K562 (cell line): ENCODE data around the gene PRMT3. TPM values are rescaled to one million over a fixed set of nuclear protein-coding genes. Genes with fewer than 3 reads are reported as not detected.
A peak's percentile ranks its signal among the peaks of the same experiment; 100 is the strongest.

ENCODE experiments used
- CBFB ChIP-seq: sonication (generic); formaldehyde crosslinking; IDR thresholded peaks from 2 replicates; pipeline ENCODE4 v1.4.0; 2020; ENCODE audit warnings: mild to moderate bottlenecking, missing genetic modification reagents
- CREM ChIP-seq: IDR thresholded peaks from 2 replicates; pipeline ENCODE4 v1.6.1; 2014; ENCODE audit warnings: antibody characterized with exemption, low read depth
- CXXC5 ChIP-seq: fragments of 250-450 bp; sonication (Bioruptor Pico); IDR thresholded peaks from 2 replicates; pipeline ENCODE4 v1.8.0; 2022; ENCODE audit warnings: inconsistent platforms, mild to moderate bottlenecking, moderate library complexity
- FOXK2 ChIP-seq, 2 experiments: fragments of 450-650 bp; IDR thresholded peaks in 1 of 2; conservative IDR thresholded peaks in 1 of 2; 2 replicates each; pipeline ENCODE4 v1.6.1; 2016; ENCODE audit warnings: low read depth in 2 of 2, mild to moderate bottlenecking in 1 of 2
- GABPB2 ChIP-seq: fragments of 250-450 bp; sonication (Bioruptor Pico); conservative IDR thresholded peaks from 2 replicates; pipeline ENCODE4 v1.5.1; 2021; ENCODE audit warnings: mild to moderate bottlenecking
- HBP1 ChIP-seq: fragments of 450-650 bp; formaldehyde crosslinking; IDR thresholded peaks from 2 replicates; pipeline ENCODE4 v1.4.0; 2022; ENCODE audit warnings: missing genetic modification characterization
- IRF2 ChIP-seq: sonication (generic); formaldehyde crosslinking; IDR thresholded peaks from 2 replicates; pipeline ENCODE4 v1.8.1; 2022; ENCODE audit warnings: mild to moderate bottlenecking, missing genetic modification reagents
- IRF9 ChIP-seq: fragments of 450-650 bp; IDR thresholded peaks from 2 replicates; pipeline ENCODE4 v1.6.1; 2016; ENCODE audit warnings: missing biosample characterization, missing genetic modification characterization
- NCOA1 ChIP-seq: fragments of 450-650 bp; IDR thresholded peaks from 2 replicates; pipeline ENCODE4 v1.6.1; 2016; ENCODE audit warnings: low read depth
- RAD51 ChIP-seq: fragments of 450-650 bp; IDR thresholded peaks from 2 replicates; pipeline ENCODE4 v1.7.1; 2016; ENCODE audit warnings: low read depth, mild to moderate bottlenecking, borderline replicate concordance
- SNAPC5 ChIP-seq: fragments of 250-450 bp; sonication (Bioruptor Pico); IDR thresholded peaks from 2 replicates; pipeline ENCODE4 v1.8.0; 2021; ENCODE audit warnings: moderate library complexity, mild to moderate bottlenecking, inconsistent platforms
- STAT5A ChIP-seq: IDR thresholded peaks from 2 replicates; pipeline ENCODE4 v1.6.1; 2012; ENCODE audit warnings: low read length, inconsistent platforms, borderline replicate concordance
- USF1 ChIP-seq: sonication (generic); formaldehyde crosslinking; IDR thresholded peaks from 2 replicates; pipeline ENCODE4 v1.9.0; 2022; ENCODE audit warnings: mild to moderate bottlenecking, missing genetic modification reagents
- ZNF134 ChIP-seq: fragments of 250-450 bp; sonication (Bioruptor Pico); conservative IDR thresholded peaks from 2 replicates; pipeline ENCODE4 v1.4.0; 2020
- ZNF174 ChIP-seq: fragments of 250-450 bp; sonication (Bioruptor Pico); IDR thresholded peaks from 2 replicates; pipeline ENCODE4 v1.4.0; 2020; ENCODE audit warnings: mild to moderate bottlenecking
- ZNF316 ChIP-seq: fragments of 450-650 bp; IDR thresholded peaks from 2 replicates; pipeline ENCODE4 v1.6.1; 2016
- ZNF668 ChIP-seq: fragments of 250-450 bp; sonication (Bioruptor Pico); IDR thresholded peaks from 2 replicates; pipeline ENCODE4 v1.8.0; 2022; ENCODE audit warnings: mild to moderate bottlenecking, inconsistent platforms
- ZNF766 ChIP-seq: fragments of 200-800 bp; sonication (Bioruptor generic); conservative IDR thresholded peaks from 2 replicates; pipeline ENCODE4 v1.6.1; 2016; ENCODE audit warnings: missing genetic modification characterization, missing compliant biosample characterization
- polyA plus RNA-seq, 8 experiments: library from polyadenylated mRNA; depleted of rRNA in 4 of 8; stranded (reverse) in 5 of 8; unstranded in 3 of 8; fragments of >200 nt; fragmentation: Nextera tagmentation in 2 of 8; fragmentation: Illumina TruSeq in 1 of 8; extraction: Ambion mirVana in 2 of 8; extraction: Trizol in 1 of 8; gene quantifications; 2 replicates each; pipeline versions ENCODE4 v1.2.1 to v1.2.3, GENCODE V29; 2011 to 2014; ENCODE audit warnings: inconsistent platforms in 1 of 8, missing spikeins in 1 of 8
- total RNA-seq, 7 experiments: library from RNA; depleted of rRNA in 6 of 7; stranded (reverse); fragments of >200 nt in 6 of 7; fragmentation: Illumina TruSeq in 2 of 7; extraction: Trizol in 2 of 7; gene quantifications; 2 replicates each; pipeline versions ENCODE4 v1.2.1 to v1.2.3, GENCODE V29; 2011 to 2021; ENCODE audit warnings: low replicate concordance in 1 of 7
- TF ChIP-seq, protein P1 (sequence below): sonication (generic); formaldehyde crosslinking; IDR thresholded peaks from 2 replicates; pipeline ENCODE4 v1.8.0; 2023; ENCODE audit warnings: mild to moderate bottlenecking, missing genetic modification reagents
- TF ChIP-seq, protein P2 (sequence below), 2 experiments: fragments of 450-650 bp; conservative IDR thresholded peaks; 2 replicates each; pipeline ENCODE4 v1.6.1; 2017; ENCODE audit warnings: mild to moderate bottlenecking in 2 of 2, moderate library complexity in 2 of 2
- TF ChIP-seq, protein P3 (sequence below): sonication (generic); formaldehyde crosslinking; IDR thresholded peaks from 2 replicates; pipeline ENCODE4 v1.9.0; 2022; ENCODE audit warnings: mild to moderate bottlenecking, missing genetic modification reagents

The PRMT3 gene
- total and polyA plus RNA-seq, 9 of the 15 experiments (the other 6 are each of a cell fraction or from before 2014, with no cell fraction given): 24.0 to 62.1 (median 44.7) TPM

GRCh38 chr11:20355221-20356219 lies 32.0 kb upstream of the PRMT3 start (continued):
- TF ChIP-seq GABPB2 (CRISPR knock-in tag) (no peak), IRF9 (tag) (no peak), ZNF766 (CRISPR knock-in tag) (no peak), STAT5A (no peak), ZNF174 (no peak), RAD51 (0 out of 2 replicates have a peak, but pooled peaks have one; percentile 29), USF1 (peak; percentile 56), ZNF668 (CRISPR knock-in tag) (no peak), HBP1 (CRISPR knock-in tag) (no peak), CREM (0 out of 2 replicates have a peak, but pooled peaks have one; percentile 15), ZNF316 (no peak), SNAPC5 (CRISPR knock-in tag) (no peak), CBFB (CRISPR knock-in tag) (no peak), ZNF134 (CRISPR knock-in tag) (no peak), IRF2 (CRISPR knock-in tag) (no peak), FOXK2 (conservative IDR thresholded peaks at IDR 0.05 in 1 of 2, IDR thresholded peaks at IDR 0.05 in 1 of 2; ENCODE audit: low read depth in 2 of 2) (no peak), NCOA1 (no peak), CXXC5 (CRISPR knock-in tag) (no peak)
- TF ChIP-seq, protein P1, sequence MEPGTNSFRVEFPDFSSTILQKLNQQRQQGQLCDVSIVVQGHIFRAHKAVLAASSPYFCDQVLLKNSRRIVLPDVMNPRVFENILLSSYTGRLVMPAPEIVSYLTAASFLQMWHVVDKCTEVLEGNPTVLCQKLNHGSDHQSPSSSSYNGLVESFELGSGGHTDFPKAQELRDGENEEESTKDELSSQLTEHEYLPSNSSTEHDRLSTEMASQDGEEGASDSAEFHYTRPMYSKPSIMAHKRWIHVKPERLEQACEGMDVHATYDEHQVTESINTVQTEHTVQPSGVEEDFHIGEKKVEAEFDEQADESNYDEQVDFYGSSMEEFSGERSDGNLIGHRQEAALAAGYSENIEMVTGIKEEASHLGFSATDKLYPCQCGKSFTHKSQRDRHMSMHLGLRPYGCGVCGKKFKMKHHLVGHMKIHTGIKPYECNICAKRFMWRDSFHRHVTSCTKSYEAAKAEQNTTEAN (CRISPR knock-in tag): no peak
- TF ChIP-seq, protein P2, sequence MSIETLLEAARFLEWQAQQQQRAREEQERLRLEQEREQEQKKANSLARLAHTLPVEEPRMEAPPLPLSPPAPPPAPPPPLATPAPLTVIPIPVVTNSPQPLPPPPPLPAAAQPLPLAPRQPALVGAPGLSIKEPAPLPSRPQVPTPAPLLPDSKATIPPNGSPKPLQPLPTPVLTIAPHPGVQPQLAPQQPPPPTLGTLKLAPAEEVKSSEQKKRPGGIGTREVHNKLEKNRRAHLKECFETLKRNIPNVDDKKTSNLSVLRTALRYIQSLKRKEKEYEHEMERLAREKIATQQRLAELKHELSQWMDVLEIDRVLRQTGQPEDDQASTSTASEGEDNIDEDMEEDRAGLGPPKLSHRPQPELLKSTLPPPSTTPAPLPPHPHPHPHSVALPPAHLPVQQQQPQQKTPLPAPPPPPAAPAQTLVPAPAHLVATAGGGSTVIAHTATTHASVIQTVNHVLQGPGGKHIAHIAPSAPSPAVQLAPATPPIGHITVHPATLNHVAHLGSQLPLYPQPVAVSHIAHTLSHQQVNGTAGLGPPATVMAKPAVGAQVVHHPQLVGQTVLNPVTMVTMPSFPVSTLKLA (conservative IDR thresholded peaks at IDR 0.05): peak; percentile 32 to 47; a peak in 3 of 4 replicates
- TF ChIP-seq, protein P3, sequence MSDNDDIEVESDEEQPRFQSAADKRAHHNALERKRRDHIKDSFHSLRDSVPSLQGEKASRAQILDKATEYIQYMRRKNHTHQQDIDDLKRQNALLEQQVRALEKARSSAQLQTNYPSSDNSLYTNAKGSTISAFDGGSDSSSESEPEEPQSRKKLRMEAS (CRISPR knock-in tag): 0 out of 2 replicates have a peak, but pooled peaks have one; percentile 30
